GM12872 (cell line): ENCODE results near the gene FAM163B.

Experiments used
- CTCF ChIP-seq: IDR thresholded peaks from 3 replicates; pipeline ENCODE4 v1.5.1; 2011; ENCODE audit warnings: low read depth, mild to moderate bottlenecking, low read length, moderate library complexity; ENCODE audit not compliant: insufficient read depth

The FAM163B gene

GRCh38 chr9:133609311-133610098, at the start of gene FAM163B:
Gene FAM163B, minus strand, starts transcription at chr9:133609389. Its CDS starts 29,166 bp downstream, at chr9:133580223.
- TF ChIP-seq CTCF = no peak

- no peak for TF ChIP-seq CTCF
Observed at GRCh38 chr9:133657120-133657661, 48.0 kb upstream of the FAM163B start.

GRCh38 chr9:133656211-133657119, 47.3 kb upstream of the FAM163B start:
- TF ChIP-seq CTCF = no peak

- no peak for TF ChIP-seq CTCF
Observed at GRCh38 chr9:133655701-133656100, 46.5 kb upstream of the FAM163B start.

- TF ChIP-seq CTCF = no peak
Observed at GRCh38 chr9:133654736-133655657, 45.8 kb upstream of the FAM163B start.

GRCh38 chr9:133653638-133654037, 44.4 kb upstream of the FAM163B start:
- TF ChIP-seq CTCF = no peak
